GM18498 (cell line): Measurements from ENCODE around the gene WFDC11.

Experiments used
- ATAC-seq: cut with Tn5 transposase; IDR thresholded peaks from one replicate; pipeline ENCODE4 v1.9.1; 2021; ENCODE audit warnings: mild to moderate bottlenecking, moderate library complexity; ENCODE audit not compliant: unreplicated experiment

The WFDC11 gene

GRCh38 chr20:45629496-45630100 is 40.4 kb downstream of the WFDC11 start, which contains the start of gene WFDC10A:
Gene WFDC10A (plus strand): TSS chr20:45629739. CDS start chr20:45629814, 75 bp downstream.
- ATAC-seq = no peak

- ATAC-seq = no peak
These were observed 43.5 kb downstream of the WFDC11 start for GRCh38 chr20:45626540-45626939.

GRCh38 chr20:45621593-45621992 is 48.4 kb downstream of the WFDC11 start:
- no peak for ATAC-seq

GRCh38 chr20:45617591-45617990 is 52.4 kb downstream of the WFDC11 start:
- no peak for ATAC-seq

- no peak for ATAC-seq
These were observed 57.7 kb downstream of the WFDC11 start for GRCh38 chr20:45612314-45612713.

- no peak for ATAC-seq
These were observed 59.0 kb downstream of the WFDC11 start for GRCh38 chr20:45611054-45611453.

- ATAC-seq = no peak
These were observed 62.2 kb downstream of the WFDC11 start for GRCh38 chr20:45607810-45608209.
